Stimulated activated CD4-positive, alpha-beta T cell treated with anti-CD3 and anti-CD28 coated beads, Interleukin-12 subunit alpha, Interleukin-12 subunit beta, amount 100 ng/mL, for 48 hours (primary cell): ENCODE results near the gene SEC24B.
"Not testable (repeated sequence)": the region's sequence is repeated elsewhere in the genome, so short reads cannot be mapped to it uniquely, and the experiment has no call there.

Experiments used
- DNase-seq, 3 donors: peaks; one replicate each; pipeline ENCODE4 v3.0.0-alpha.2; 2020; ENCODE audit warnings: low read depth in 2 of 3, low spot score in 1 of 3

SEC24B gene

GRCh38 chr4:109499513-109499912 lies 65.9 kb downstream of the SEC24B start:
- DNase-seq: no peak

GRCh38 chr4:109506890-109507289 lies 73.3 kb downstream of the SEC24B start:
- DNase-seq: no peak

- DNase-seq: no peak
These were observed 77.1 kb downstream of the SEC24B start for GRCh38 chr4:109510687-109511086.

DNA sequence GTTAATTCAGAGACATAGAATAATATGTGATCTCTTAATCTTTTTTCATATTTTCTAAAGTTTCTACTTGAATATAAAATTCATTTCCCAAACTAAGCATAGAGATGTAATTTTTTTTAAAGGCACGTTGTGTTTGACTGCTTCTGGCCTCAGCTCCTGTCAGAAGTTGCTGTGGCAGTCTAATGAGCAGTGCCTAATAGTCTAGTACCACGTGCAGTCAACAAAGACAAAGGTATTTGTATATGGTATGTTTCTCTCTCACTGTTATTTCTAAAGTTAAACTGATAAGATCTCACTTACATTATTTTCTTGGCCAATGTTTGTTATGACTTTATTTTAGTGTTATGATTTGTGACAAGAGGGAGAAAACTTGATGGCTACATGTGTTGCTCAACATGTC lies 77.8 kb downstream of the SEC24B start:
- no peak for DNase-seq

- DNase-seq: not testable (repeated sequence)
These were observed 79.8 kb downstream of the SEC24B start for GRCh38 chr4:109513368-109513767.

GRCh38 chr4:109532182-109532581 lies 98.6 kb downstream of the SEC24B start:
- DNase-seq: no peak

GRCh38 chr4:109545401-109545800 lies 111.8 kb downstream of the SEC24B start:
- no peak for DNase-seq

- DNase-seq: no peak
These were observed 113.8 kb downstream of the SEC24B start for GRCh38 chr4:109547394-109547793.

DNA sequence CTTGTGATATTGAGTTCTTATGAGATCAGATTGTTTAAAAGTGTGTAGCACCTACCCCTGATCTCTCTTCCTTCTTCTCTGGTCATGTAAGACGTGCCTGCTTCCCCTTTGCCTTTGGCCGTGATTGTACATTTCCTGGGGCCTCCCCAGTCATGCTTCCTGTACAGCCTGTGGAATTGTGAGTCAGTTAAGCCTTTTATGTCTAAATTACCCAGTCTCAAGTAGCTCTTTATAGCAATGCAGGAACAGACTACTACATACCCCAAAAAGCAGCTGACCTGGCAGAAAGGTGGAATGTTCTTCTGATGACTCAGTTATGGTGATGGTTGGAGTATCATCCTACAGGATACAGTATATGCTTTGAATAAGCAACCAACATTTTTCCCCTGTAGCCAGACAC lies 115.0 kb downstream of the SEC24B start:
- peak in 1 of 3 donors; percentile 20 for DNase-seq

- DNase-seq: no peak
These were observed 118.6 kb downstream of the SEC24B start for GRCh38 chr4:109552237-109552636.

DNA sequence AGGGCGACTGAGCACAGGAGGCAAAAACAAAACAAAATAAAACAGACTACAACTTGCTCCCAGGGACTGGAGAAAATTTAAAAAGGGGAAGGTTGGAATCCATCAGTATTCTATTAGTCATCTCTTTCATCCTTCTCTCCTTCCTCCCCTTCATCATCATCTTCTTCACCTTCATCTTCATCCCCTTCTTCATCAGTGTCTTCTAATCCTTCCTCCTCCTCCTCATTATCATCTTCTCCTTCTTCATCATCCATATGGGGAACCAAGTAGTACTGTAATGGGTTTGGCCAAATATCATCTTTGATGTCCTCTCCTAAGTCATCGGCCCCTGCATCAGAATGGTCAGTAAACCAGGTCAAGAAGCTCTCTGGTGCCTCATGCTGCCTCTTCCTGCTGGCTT lies 119.5 kb downstream of the SEC24B start:
- no peak for DNase-seq

- DNase-seq: no peak
These were observed 121.4 kb downstream of the SEC24B start for GRCh38 chr4:109554971-109555370.

- DNase-seq: no peak
These were observed 123.8 kb downstream of the SEC24B start for GRCh38 chr4:109557433-109557832.

DNA sequence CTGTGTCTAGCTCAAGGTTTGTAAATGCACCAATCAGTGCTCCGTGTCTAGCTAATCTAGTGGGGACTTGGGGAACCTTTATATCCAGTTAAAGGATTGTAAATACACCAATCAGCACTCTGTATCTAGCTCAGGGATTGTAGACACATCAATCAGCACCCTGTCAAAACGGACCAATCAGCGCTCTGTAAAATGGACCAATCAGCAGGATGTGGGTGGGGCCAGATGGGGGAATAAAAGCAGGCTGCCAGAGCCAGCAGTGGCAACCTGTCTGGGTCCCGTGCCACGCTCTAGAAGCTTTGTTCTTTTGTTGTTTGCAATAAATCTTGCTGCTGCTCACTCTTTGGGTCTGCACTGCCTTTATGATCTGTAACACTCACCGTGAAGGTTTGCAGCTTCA lies 124.5 kb downstream of the SEC24B start:
- DNase-seq: peak in 1 of 3 donors; percentile 14

DNA sequence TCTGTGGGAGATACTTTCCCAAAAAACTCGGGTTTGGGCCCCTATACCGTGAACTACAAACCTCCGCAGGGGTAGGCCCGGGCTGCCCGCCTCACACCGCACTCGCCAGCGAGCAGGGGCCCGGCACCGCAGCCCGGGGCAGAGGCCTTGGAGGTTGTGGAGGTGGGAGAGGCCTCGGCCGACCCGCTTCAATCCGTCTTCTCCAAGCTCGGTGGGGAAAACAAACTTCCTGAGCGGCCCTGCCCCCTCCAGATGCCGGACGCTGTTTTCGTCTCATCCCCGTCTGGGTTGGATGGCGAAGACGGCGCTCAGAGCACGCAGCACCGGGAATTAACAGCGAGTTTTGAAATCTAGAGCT lies 126.0 kb downstream of the SEC24B start:
- peak; percentile 7 to 37 (median 31) for DNase-seq

- DNase-seq: peak; percentile 74 to 90 (median 88)
These were observed 126.5 kb downstream of the SEC24B start, which contains the start of gene MCUB for GRCh38 chr4:109559983-109560686. MCUB (plus strand) TSS chr4:109560246; CDS start chr4:109560338, 92 bp downstream.

- DNase-seq: peak; percentile 45 to 47 (median 46)
These were observed 127.3 kb downstream of the SEC24B start for GRCh38 chr4:109560687-109561461.

GRCh38 chr4:109562457-109563239 lies 129.0 kb downstream of the SEC24B start:
- DNase-seq: peak in 1 of 3 donors; percentile 19

- DNase-seq: no peak
These were observed 137.9 kb downstream of the SEC24B start for GRCh38 chr4:109571494-109571893.

GRCh38 chr4:109572154-109572553 lies 138.5 kb downstream of the SEC24B start:
- DNase-seq: no peak

DNA sequence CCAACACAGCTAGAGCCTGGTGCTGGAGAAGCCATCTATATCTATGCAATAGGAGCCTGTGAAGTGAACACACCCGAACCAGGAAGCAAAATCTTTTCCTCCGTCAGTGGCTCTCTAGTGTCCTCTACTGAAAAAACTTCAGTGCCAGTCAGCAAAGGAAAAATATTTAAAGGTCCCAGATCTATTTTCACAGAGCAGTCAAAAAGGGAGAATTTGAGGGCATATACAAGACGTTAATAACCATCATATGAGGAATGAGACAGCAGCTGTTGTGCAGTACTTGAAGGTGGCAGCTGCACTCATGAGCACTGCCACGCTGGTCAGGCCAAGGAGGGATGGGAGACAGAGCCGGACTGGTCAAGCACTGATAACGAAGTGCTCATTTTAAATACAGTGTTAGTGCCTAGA lies 140.8 kb downstream of the SEC24B start:
- no peak for DNase-seq
